Transverse colon (tissue), 3 donors: ENCODE measurements around the gene DRG2.

Experiments used
- POLR2A ChIP-seq: fragments of 450-650 bp; IDR thresholded peaks from one replicate; pipeline ENCODE4 v1.6.1; 2016; ENCODE audit warnings: antibody characterized with exemption, mild to moderate bottlenecking, moderate library complexity
- TF ChIP-seq, protein P1 (sequence below), 5 experiments: fragments of 200-600 bp in 3 of 5; fragments of 450-650 bp in 2 of 5; sonication (generic) in 3 of 5; IDR thresholded peaks; 1 replicate in 2 of 5; 2 replicates in 3 of 5; pipeline ENCODE4 v1.5.1; 2016 to 2017; ENCODE audit warnings: antibody characterized with exemption in 5 of 5, inconsistent platforms in 3 of 5, mild to moderate bottlenecking in 2 of 5, moderate library complexity in 1 of 5

DNA sequence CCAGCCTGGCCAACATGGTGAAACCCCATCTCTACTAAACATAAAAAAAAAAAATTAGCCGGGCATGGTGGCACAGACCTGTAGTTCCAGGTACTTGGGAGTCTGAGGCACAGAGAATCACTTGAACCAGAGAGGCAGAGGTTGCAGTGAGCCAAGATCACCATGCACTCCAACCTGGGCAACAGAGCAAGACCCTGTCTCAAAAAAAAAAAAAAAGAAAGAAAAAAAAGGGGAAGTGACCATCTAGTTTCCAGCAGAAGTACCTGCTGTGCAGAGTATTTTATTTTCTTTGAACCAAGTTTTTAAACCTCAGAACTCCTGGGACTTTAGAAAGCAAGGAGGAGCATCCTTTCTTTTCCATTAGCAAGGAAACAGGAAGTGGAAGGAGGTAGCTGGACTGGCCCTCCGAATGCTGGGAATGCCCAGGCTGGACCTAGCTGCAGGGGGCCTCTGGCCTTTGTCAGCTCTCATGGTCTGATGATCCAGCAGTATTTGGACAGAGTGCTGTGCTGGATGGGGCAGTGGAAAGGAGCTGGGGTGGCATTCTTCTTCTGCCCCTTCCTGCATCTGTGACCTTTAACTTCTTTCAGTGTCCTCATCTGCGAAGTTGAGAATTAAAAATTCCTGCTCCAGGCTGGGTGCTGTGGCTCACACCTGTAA lies 41.9 kb upstream of the DRG2 start:
- TF ChIP-seq, protein P1, sequence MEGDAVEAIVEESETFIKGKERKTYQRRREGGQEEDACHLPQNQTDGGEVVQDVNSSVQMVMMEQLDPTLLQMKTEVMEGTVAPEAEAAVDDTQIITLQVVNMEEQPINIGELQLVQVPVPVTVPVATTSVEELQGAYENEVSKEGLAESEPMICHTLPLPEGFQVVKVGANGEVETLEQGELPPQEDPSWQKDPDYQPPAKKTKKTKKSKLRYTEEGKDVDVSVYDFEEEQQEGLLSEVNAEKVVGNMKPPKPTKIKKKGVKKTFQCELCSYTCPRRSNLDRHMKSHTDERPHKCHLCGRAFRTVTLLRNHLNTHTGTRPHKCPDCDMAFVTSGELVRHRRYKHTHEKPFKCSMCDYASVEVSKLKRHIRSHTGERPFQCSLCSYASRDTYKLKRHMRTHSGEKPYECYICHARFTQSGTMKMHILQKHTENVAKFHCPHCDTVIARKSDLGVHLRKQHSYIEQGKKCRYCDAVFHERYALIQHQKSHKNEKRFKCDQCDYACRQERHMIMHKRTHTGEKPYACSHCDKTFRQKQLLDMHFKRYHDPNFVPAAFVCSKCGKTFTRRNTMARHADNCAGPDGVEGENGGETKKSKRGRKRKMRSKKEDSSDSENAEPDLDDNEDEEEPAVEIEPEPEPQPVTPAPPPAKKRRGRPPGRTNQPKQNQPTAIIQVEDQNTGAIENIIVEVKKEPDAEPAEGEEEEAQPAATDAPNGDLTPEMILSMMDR (IDR thresholded peaks at IDR 0.05) = no peak
- TF ChIP-seq POLR2A = no peak
